KMS-11 (cell line): Measurements from ENCODE around the gene LIX1.

Source experiments
- H2AFZ ChIP-seq: fragments of 200-600 bp; sonication (generic); 2 replicates; pipeline ENCODE4 v1.6.1; 2016; ENCODE audit warnings: antibody characterized with exemption, mixed run types, low read depth
- H3K27ac ChIP-seq: fragments of 200-600 bp; sonication (generic); 2 replicates; pipeline ENCODE4 v1.6.1; 2016; ENCODE audit warnings: mild to moderate bottlenecking, mixed run types
- H3K27me3 ChIP-seq: fragments of 200-600 bp; sonication (generic); 2 replicates; pipeline ENCODE4 v1.6.1; 2017; ENCODE audit warnings: mild to moderate bottlenecking, low read depth, mixed run types, moderate library complexity; ENCODE audit not compliant: insufficient read depth
- H3K36me3 ChIP-seq: fragments of 200-600 bp; sonication (generic); 2 replicates; pipeline ENCODE4 v1.6.1; 2017; ENCODE audit warnings: mild to moderate bottlenecking, mixed run types; ENCODE audit not compliant: insufficient read depth
- H3K4me1 ChIP-seq: fragments of 200-600 bp; sonication (generic); 2 replicates; pipeline ENCODE4 v1.6.1; 2016; ENCODE audit warnings: mild to moderate bottlenecking, low read depth, mixed run types; ENCODE audit not compliant: poor library complexity, severe bottlenecking
- H3K4me2 ChIP-seq: fragments of 200-600 bp; sonication (generic); 2 replicates; pipeline ENCODE4 v1.7.0; 2016; ENCODE audit warnings: mild to moderate bottlenecking, mixed run types
- H3K4me3 ChIP-seq: fragments of 200-600 bp; sonication (generic); IDR thresholded peaks from 2 replicates; pipeline ENCODE4 v1.6.1; 2017; ENCODE audit warnings: low read depth, low read length, mixed read lengths; ENCODE audit not compliant: insufficient read depth
- H3K79me2 ChIP-seq: fragments of 200-600 bp; sonication (generic); 2 replicates; pipeline ENCODE4 v1.6.1; 2016; ENCODE audit warnings: low read depth, mixed run types; ENCODE audit not compliant: insufficient read depth
- H3K9ac ChIP-seq: fragments of 200-600 bp; sonication (generic); 2 replicates; pipeline ENCODE4 v1.6.1; 2016; ENCODE audit warnings: mild to moderate bottlenecking, mixed run types
- H4K20me1 ChIP-seq: fragments of 200-600 bp; sonication (generic); 2 replicates; pipeline ENCODE4 v1.6.1; 2016; ENCODE audit warnings: mild to moderate bottlenecking, mixed run types; ENCODE audit not compliant: insufficient read depth
- CTCF ChIP-seq: fragments of 200-600 bp; sonication (generic); conservative IDR thresholded peaks from 2 replicates; pipeline ENCODE4 v1.6.1; 2017; ENCODE audit warnings: low read depth, mild to moderate bottlenecking, antibody characterized with exemption, low read length, moderate library complexity, mixed read lengths

The LIX1 gene

GRCh38 chr5:97062046-97062445, 80.4 kb downstream of the LIX1 start:
- TF ChIP-seq CTCF, result no peak
- Histone ChIP-seq H3K4me1 (no peaks in the 10 kb centered on the region), H3K9ac (no peak overlapping the region), H4K20me1 (no peaks in the 10 kb centered on the region), H2AFZ (no peak overlapping the region), H3K79me2 (no peaks in the 10 kb centered on the region), H3K27me3 (no peaks in the 10 kb centered on the region), H3K36me3 (no peaks in the 10 kb centered on the region), H3K27ac (no peak overlapping the region), H3K4me2 (no peak overlapping the region), H3K4me3 (no peak overlapping the region)

GRCh38 chr5:97056263-97056662, 86.1 kb downstream of the LIX1 start:
- no peaks in the 10 kb centered on the region for H4K20me1 ChIP-seq
- no peaks in the 10 kb centered on the region for H3K27me3 ChIP-seq
- no peaks in the 10 kb centered on the region for H3K36me3 ChIP-seq
- H3K27ac ChIP-seq, result no peak overlapping the region
- H3K79me2 ChIP-seq, result no peaks in the 10 kb centered on the region
- no peak overlapping the region for H2AFZ ChIP-seq
- TF ChIP-seq CTCF, result no peak
- H3K9ac ChIP-seq, result no peak overlapping the region
- no peak overlapping the region for H3K4me3 ChIP-seq
- no peaks in the 10 kb centered on the region for H3K4me1 ChIP-seq
- no peak overlapping the region for H3K4me2 ChIP-seq

- Histone ChIP-seq H3K4me2 (no peak overlapping the region), H3K4me3 (no peak overlapping the region), H3K4me1 (no peaks in the 10 kb centered on the region), H3K36me3 (no peaks in the 10 kb centered on the region), H2AFZ (no peak overlapping the region), H4K20me1 (no peaks in the 10 kb centered on the region), H3K27ac (no peak overlapping the region), H3K9ac (no peak overlapping the region), H3K27me3 (no peaks in the 10 kb centered on the region), H3K79me2 (no peaks in the 10 kb centered on the region)
- TF ChIP-seq CTCF, result no peak
Measured at GRCh38 chr5:97049175-97049574, 93.2 kb downstream of the LIX1 start.

GRCh38 chr5:97047076-97047475, 95.3 kb downstream of the LIX1 start:
- Histone ChIP-seq H4K20me1 (no peaks in the 10 kb centered on the region), H3K4me2 (no peak overlapping the region), H2AFZ (no peak overlapping the region), H3K27me3 (no peaks in the 10 kb centered on the region), H3K4me1 (no peaks in the 10 kb centered on the region), H3K27ac (no peak overlapping the region), H3K4me3 (no peak overlapping the region), H3K79me2 (no peaks in the 10 kb centered on the region), H3K36me3 (no peaks in the 10 kb centered on the region), H3K9ac (no peak overlapping the region)
- TF ChIP-seq CTCF, result no peak
